H1 (cell line): ENCODE data around the gene NXPH1. TPM values are rescaled to one million over a fixed set of nuclear protein-coding genes. Genes with fewer than 3 reads are reported as not detected.
A peak's percentile ranks its signal among the peaks of the same experiment; 100 is the strongest.

Experiments used
- CHD7 ChIP-seq: fragments of 300-600 bp; sonication (generic); IDR thresholded peaks from 2 replicates; pipeline ENCODE4 v1.7.1; 2012; ENCODE audit warnings: low read length, moderate library complexity, mild to moderate bottlenecking, inconsistent platforms; ENCODE audit not compliant: insufficient replicate concordance
- CTCF ChIP-seq, 3 experiments: IDR thresholded peaks; 1 replicate in 2 of 3; 2 replicates in 1 of 3; pipeline versions ENCODE4 v1.5.1 to v1.6.1; 2011; ENCODE audit warnings: low read length in 3 of 3, mild to moderate bottlenecking in 3 of 3, inconsistent platforms in 2 of 3, low read depth in 1 of 3, moderate library complexity in 1 of 3; ENCODE audit not compliant: insufficient read depth in 1 of 3; ENCODE audit errors: control extremely low read depth in 1 of 3
- RAD21 ChIP-seq, 2 experiments: IDR thresholded peaks in 1 of 2; conservative IDR thresholded peaks in 1 of 2; 2 replicates each; pipeline ENCODE4 v1.6.1; 2011; ENCODE audit warnings: low read depth in 2 of 2, low read length in 2 of 2, improper control_type of control experiment in 1 of 2, inconsistent platforms in 1 of 2, mild to moderate bottlenecking in 1 of 2, moderate library complexity in 1 of 2
- polyA plus RNA-seq, 7 experiments: library from polyadenylated mRNA; depleted of rRNA in 3 of 7; stranded (reverse) in 5 of 7; unstranded in 2 of 7; fragments of >200 nt in 5 of 7; fragments of 200-250 nt in 2 of 7; gene quantifications; 1 replicate in 5 of 7; 2 replicates in 1 of 7; 4 replicates in 1 of 7; pipeline versions ENCODE4 v1.2.1 to v1.2.3, GENCODE V29; 2011 to 2013; ENCODE audit warnings: missing spikeins in 2 of 7, mixed read lengths in 2 of 7
- total RNA-seq: library from RNA; stranded (reverse); fragmentation: NEBNext Ultra II Directional; extraction: Animal tissue kit (Norgen Biotek cat#: 25700); gene quantifications from 2 replicates; pipeline ENCODE4 v1.2.1, GENCODE V29; 2021

Gene NXPH1
- total and polyA plus RNA-seq, 2 of the 8 experiments (the other 6 are each of a cell fraction or from before 2014, with no cell fraction given), result 0.14 to 1.0 TPM

- TF ChIP-seq CHD7 (peak; percentile 4), RAD21 (IDR thresholded peaks at IDR 0.05 in 1 of 2, conservative IDR thresholded peaks at IDR 0.05 in 1 of 2; ENCODE audit: low read depth in 2 of 2, low read length in 2 of 2) (peak; percentile 78 to 86), CTCF (IDR thresholded peaks at IDR 0.05; ENCODE audit: control extremely low read depth in 1 of 3, insufficient read depth in 1 of 3, low read depth in 1 of 3, low read length in 3 of 3) (peak in 2 of 3 experiments; percentile 53 to 62; a peak in 3 of 4 replicates)
- TF ChIP-seq, all 59 proteins: peak for 3
These were observed 14.7 kb upstream of the NXPH1 start (continued) for GRCh38 chr7:8418629-8419245.
